Measurements from ENCODE around the gene PAX2.

DNA sequence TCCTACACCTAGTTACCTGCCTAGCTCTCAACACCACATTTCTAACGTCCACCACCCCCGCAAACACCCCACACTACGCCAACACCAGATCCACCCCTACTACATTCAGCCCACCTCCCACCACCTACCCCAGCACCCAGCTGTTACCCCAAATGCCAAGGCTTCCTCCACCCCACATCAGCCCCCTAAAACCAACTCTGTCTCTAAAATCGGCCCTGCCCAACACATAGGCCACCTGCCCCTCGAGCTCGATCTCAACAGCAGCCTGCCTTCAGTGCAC, 114.0 kb downstream of the PAX2 start:
- TF ChIP-seq, protein P1, sequence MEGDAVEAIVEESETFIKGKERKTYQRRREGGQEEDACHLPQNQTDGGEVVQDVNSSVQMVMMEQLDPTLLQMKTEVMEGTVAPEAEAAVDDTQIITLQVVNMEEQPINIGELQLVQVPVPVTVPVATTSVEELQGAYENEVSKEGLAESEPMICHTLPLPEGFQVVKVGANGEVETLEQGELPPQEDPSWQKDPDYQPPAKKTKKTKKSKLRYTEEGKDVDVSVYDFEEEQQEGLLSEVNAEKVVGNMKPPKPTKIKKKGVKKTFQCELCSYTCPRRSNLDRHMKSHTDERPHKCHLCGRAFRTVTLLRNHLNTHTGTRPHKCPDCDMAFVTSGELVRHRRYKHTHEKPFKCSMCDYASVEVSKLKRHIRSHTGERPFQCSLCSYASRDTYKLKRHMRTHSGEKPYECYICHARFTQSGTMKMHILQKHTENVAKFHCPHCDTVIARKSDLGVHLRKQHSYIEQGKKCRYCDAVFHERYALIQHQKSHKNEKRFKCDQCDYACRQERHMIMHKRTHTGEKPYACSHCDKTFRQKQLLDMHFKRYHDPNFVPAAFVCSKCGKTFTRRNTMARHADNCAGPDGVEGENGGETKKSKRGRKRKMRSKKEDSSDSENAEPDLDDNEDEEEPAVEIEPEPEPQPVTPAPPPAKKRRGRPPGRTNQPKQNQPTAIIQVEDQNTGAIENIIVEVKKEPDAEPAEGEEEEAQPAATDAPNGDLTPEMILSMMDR (conservative IDR thresholded peaks at IDR 0.05; ENCODE audit: low read depth, low read length): no peak
- no peak for TF ChIP-seq EZH2 (IDR thresholded peaks at IDR 0.05; ENCODE audit: borderline replicate concordance, low read depth, low read length, poor library complexity, severe bottlenecking)
